ENCODE measurements around the gene HMGXB3. TPM values are rescaled to one million over a fixed set of nuclear protein-coding genes. Genes with fewer than 3 reads are reported as not detected.

Gene HMGXB3
- total RNA-seq, 1 experiment from 2014 or later = 56.2 TPM

DNA sequence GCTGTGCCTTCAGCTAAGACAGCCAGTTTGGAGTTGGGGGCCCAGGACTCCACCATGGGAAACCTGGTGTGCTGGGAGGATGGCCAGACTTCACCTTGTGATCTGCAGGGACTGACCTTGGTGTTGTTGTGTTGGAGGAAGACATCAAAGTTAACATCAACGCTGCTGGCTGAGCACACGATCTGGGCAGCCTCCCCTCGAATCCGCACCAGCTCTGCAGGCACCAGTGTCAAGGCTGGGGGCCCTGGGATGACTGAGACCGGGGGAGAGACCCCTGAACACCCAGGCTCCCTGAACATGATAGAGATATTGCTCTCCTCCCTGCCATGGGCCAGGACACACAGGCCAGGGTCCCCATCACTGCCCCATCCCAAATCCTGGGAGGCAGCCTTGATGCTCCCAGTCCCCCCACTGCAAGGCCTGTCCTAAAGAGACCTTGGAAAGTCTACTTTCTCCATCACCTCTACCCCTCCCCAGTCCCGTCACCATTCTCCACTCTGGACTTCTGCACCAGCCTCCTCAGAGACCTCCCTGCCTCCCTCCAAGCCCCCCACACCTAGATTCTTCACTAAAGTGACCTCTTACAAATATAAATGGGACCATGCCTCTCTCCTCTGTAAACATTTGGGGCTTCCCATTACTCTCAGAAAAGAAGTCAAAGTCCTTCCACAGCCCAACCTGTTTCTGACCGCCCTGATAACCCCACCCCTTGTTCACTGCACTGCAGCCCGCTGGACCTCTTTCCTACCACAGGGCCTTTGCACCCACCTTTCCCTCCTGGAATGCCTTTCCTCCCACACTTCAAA, 77.7 kb downstream of the HMGXB3 start:
- no peaks in the 10 kb centered on the region for H3K27me3 ChIP-seq (ENCODE audit: control insufficient read depth, insufficient read depth, low read length)
- H3K36me3 ChIP-seq (ENCODE audit: control insufficient read depth, insufficient read depth, low read length) = no peaks in the 10 kb centered on the region
- in situ Hi-C loops (cut with HindIII; ENCODE audit: low pct_unique_long_range_greater_than_20kb, low sequenced_read_pairs) (no loop called here), intact Hi-C loops (cut with micrococcal nuclease; ENCODE audit: unreplicated experiment) (no loop called here)
- no peak overlapping the region for H3K27ac ChIP-seq (ENCODE audit: low read length)
- DNase-seq (ENCODE audit: low read depth, low spot score) (no peak), ATAC-seq (no peak)
- H3K4me3 ChIP-seq (ENCODE audit: low read depth in 2 of 2, low read length in 2 of 2) = no peak overlapping the region
- CTCF ChIA-PET = no interaction called here
- BruUV-seq (replicated peaks) = no TSS peak
- H3K4me1 ChIP-seq (ENCODE audit: control insufficient read depth, insufficient read depth, low read length) = no peaks in the 10 kb centered on the region
- no peaks in the 10 kb centered on the region for H3K9me3 ChIP-seq (ENCODE audit: control insufficient read depth, insufficient read depth, low read depth, low read length)
- POLR2A ChIA-PET = no interaction called here
- TF ChIP-seq POLR2AphosphoS5 (IDR thresholded peaks at IDR 0.05; ENCODE audit: low read depth, low read length) (no peak), TCF7L2 (IDR thresholded peaks at IDR 0.05; ENCODE audit: low read depth, low read length) (no peak), SIN3A (IDR thresholded peaks at IDR 0.05; ENCODE audit: borderline replicate concordance, insufficient read depth, low read depth, low read length) (no peak)
- TF ChIP-seq, protein P1, sequence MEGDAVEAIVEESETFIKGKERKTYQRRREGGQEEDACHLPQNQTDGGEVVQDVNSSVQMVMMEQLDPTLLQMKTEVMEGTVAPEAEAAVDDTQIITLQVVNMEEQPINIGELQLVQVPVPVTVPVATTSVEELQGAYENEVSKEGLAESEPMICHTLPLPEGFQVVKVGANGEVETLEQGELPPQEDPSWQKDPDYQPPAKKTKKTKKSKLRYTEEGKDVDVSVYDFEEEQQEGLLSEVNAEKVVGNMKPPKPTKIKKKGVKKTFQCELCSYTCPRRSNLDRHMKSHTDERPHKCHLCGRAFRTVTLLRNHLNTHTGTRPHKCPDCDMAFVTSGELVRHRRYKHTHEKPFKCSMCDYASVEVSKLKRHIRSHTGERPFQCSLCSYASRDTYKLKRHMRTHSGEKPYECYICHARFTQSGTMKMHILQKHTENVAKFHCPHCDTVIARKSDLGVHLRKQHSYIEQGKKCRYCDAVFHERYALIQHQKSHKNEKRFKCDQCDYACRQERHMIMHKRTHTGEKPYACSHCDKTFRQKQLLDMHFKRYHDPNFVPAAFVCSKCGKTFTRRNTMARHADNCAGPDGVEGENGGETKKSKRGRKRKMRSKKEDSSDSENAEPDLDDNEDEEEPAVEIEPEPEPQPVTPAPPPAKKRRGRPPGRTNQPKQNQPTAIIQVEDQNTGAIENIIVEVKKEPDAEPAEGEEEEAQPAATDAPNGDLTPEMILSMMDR (IDR thresholded peaks at IDR 0.05) = no peak
- TF ChIP-seq, protein P2, sequence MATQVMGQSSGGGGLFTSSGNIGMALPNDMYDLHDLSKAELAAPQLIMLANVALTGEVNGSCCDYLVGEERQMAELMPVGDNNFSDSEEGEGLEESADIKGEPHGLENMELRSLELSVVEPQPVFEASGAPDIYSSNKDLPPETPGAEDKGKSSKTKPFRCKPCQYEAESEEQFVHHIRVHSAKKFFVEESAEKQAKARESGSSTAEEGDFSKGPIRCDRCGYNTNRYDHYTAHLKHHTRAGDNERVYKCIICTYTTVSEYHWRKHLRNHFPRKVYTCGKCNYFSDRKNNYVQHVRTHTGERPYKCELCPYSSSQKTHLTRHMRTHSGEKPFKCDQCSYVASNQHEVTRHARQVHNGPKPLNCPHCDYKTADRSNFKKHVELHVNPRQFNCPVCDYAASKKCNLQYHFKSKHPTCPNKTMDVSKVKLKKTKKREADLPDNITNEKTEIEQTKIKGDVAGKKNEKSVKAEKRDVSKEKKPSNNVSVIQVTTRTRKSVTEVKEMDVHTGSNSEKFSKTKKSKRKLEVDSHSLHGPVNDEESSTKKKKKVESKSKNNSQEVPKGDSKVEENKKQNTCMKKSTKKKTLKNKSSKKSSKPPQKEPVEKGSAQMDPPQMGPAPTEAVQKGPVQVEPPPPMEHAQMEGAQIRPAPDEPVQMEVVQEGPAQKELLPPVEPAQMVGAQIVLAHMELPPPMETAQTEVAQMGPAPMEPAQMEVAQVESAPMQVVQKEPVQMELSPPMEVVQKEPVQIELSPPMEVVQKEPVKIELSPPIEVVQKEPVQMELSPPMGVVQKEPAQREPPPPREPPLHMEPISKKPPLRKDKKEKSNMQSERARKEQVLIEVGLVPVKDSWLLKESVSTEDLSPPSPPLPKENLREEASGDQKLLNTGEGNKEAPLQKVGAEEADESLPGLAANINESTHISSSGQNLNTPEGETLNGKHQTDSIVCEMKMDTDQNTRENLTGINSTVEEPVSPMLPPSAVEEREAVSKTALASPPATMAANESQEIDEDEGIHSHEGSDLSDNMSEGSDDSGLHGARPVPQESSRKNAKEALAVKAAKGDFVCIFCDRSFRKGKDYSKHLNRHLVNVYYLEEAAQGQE (IDR thresholded peaks at IDR 0.05; ENCODE audit: insufficient read depth in 1 of 2, low read depth in 2 of 2, low read length in 1 of 2) = no peak

DNA sequence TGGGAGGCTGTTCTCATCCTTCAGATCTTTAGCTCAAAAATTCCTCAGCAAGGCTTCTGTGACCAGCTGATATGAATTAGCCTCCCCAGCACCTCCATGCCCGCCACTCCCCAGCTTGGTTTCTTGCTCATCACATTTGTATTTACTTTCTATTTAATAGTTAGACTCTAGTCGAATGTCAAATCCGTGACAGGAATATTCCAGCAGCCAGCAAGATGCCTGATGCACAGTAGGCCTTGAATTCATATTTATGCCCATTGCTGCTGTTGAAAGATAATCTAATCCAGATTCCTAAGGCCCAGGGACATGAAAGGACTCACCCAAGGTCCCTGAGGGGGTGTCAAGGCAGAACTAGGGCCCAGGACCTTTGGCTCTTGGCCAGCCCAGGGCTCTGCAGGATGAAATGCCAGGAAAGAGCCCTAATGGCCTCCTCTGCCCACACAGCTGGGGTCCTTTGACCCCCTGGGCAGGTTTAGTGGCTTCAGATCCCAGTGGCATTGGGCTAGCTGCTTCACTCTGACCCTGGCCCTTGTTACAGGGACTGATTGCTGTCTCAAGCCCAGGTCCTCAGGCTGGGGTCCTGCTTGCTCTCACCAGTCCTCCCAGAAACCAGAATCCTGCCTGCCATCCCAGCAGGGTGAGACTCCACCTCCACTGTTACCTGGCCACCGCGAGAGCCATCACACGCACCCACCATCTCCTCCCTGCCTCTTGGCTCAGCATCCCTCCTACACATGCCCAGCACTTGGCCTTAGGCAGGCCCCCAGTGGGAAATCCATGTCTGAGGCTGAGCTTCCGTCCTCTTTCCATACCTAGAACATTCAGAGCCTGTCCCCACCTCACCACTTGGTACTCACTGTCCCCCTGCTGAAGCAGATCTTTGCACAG, 78.5 kb downstream of the HMGXB3 start:
- Histone ChIP-seq H3K4me3 (ENCODE audit: low read depth in 2 of 2, low read length in 2 of 2) (no peak overlapping the region), H3K9me3 (ENCODE audit: control insufficient read depth, insufficient read depth, low read depth, low read length) (no peaks in the 10 kb centered on the region), H3K27ac (ENCODE audit: low read length) (no peak overlapping the region), H3K36me3 (ENCODE audit: control insufficient read depth, insufficient read depth, low read length) (no peaks in the 10 kb centered on the region), H3K4me1 (ENCODE audit: control insufficient read depth, insufficient read depth, low read length) (no peaks in the 10 kb centered on the region), H3K27me3 (ENCODE audit: control insufficient read depth, insufficient read depth, low read length) (no peaks in the 10 kb centered on the region)
- in situ Hi-C loops (cut with HindIII; ENCODE audit: low pct_unique_long_range_greater_than_20kb, low sequenced_read_pairs) = no loop called here
- TF ChIP-seq SIN3A (IDR thresholded peaks at IDR 0.05; ENCODE audit: borderline replicate concordance, insufficient read depth, low read depth, low read length) (no peak), POLR2AphosphoS5 (IDR thresholded peaks at IDR 0.05; ENCODE audit: low read depth, low read length) (no peak), TCF7L2 (IDR thresholded peaks at IDR 0.05; ENCODE audit: low read depth, low read length) (no peak)
- TF ChIP-seq, protein P1 (IDR thresholded peaks at IDR 0.05) = no peak
- TF ChIP-seq, protein P2 (IDR thresholded peaks at IDR 0.05; ENCODE audit: insufficient read depth in 1 of 2, low read depth in 2 of 2, low read length in 1 of 2) = no peak
- no TSS peak for BruUV-seq (replicated peaks)
- ChIA-PET POLR2A (no interaction called here), CTCF (no interaction called here)
- ATAC-seq (no peak), DNase-seq (ENCODE audit: low read depth, low spot score) (no peak)
- intact Hi-C loops (cut with micrococcal nuclease; ENCODE audit: unreplicated experiment) = no loop called here
